LNCAP (cell line): ENCODE results near the gene BATF2.

Experiments used
- CTCF ChIP-seq: fragments of 450-650 bp; IDR thresholded peaks from 2 replicates; pipeline ENCODE4 v1.5.1; 2017; ENCODE audit warnings: mild to moderate bottlenecking

The BATF2 gene

GRCh38 chr11:64970731-64971151 is 26.0 kb downstream of the BATF2 start:
- TF ChIP-seq CTCF, result no peak

GRCh38 chr11:64969209-64969608 is 27.6 kb downstream of the BATF2 start:
- TF ChIP-seq CTCF, result no peak

- TF ChIP-seq CTCF, result no peak
Measured at GRCh38 chr11:64967375-64967774, 29.4 kb downstream of the BATF2 start.

GRCh38 chr11:64963072-64963631 is 33.6 kb downstream of the BATF2 start:
- no peak for TF ChIP-seq CTCF

- TF ChIP-seq CTCF, result no peak
Measured at GRCh38 chr11:64960719-64961118, 36.1 kb downstream of the BATF2 start.

GRCh38 chr11:64959498-64959897 is 37.3 kb downstream of the BATF2 start:
- TF ChIP-seq CTCF, result no peak

- TF ChIP-seq CTCF, result no peak
Measured at GRCh38 chr11:64954201-64954600, 42.6 kb downstream of the BATF2 start.

- no peak for TF ChIP-seq CTCF
Measured at GRCh38 chr11:64951529-64951928, 45.2 kb downstream of the BATF2 start.
